Cerebellar nuclear complex (tissue), 1 donor: ENCODE results near the gene RALGAPA2.

Source experiments
- DNase-seq, 2 experiments: peaks; one replicate each; lab custom pipeline; 2025; lab: John Stamatoyannopoulos, UW

RALGAPA2 gene

DNA sequence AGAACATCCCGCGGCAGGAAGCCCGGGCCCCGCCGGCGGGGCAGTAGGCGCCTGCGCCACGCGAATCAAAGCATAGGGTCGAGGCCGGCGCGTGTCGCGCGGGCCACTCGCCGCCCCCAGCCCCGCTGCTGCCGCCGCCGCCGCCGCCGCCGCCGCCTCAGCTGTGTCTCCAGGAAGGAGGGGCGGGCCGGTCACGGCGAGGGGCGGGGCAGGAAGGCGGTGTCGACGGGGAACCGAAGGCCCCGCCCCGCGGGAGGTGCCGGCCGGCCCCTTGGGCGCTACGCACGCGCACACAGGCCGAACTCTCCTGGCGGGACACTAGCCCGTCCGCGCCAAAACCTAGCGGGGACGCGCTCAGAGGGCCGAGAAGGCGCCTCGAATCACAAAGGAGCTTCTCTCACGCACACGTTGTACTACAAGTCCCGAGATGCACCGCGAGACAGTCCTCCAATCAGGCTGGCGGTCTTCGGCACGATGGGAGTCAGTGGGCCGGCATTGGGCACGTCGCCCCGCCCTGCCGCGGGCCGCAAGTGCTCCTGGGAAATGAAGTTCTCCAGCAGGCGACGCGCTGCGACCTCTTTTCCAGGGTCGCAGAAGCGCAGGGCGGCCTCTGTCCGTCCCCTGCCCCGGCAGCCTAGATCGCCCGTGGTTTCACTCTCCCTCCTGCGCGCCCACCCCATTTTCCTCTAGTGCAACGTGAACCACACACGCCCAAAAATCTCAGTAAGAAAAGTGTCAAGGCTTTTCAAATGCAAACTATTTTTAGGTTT is at the start of gene RALGAPA2:
Gene RALGAPA2, minus strand, starts transcription at position 171 of the 770 bp plus-strand sequence. Its CDS starts 164 bp downstream, at position 7.
- peak; percentile 80 to 85 for DNase-seq

DNA sequence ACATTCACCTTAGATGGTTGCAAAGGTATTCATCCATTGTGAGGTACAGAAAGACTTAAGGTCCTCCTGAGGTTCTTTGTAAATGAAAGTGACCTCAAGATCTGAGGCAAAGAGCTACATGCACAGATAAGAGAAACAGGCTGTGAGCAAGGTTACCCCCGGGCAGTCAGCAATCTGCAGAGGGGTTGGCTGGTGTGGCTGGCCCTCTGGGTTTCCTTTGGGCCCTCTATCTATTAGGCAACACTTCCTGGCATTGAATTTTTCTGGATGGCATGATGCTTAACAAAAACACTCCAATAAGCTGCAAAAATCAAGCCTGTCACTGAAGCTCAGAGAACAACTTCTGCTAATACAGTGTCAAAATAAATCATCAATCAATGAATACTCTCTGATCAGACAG is 48.9 kb upstream of the RALGAPA2 start:
- DNase-seq: no peak

DNA sequence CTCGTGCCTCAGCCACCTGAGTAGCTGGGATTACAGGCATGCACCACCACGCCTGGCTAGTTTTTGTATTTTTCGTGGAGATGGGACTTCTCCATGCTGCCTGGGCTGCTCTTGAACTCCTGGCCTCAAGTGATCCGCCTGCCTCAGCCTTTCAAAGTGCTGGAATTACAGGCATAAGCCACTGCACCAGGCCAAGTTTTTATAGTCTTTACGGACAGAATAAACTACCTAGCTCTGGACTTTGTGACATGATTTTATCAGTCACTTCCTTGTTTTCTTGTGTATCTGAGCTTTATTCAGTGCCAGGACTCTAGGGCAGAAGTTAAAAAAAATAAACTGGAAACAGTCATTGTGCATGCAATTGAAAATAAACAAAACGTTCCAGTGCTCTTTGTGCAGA is 46.7 kb upstream of the RALGAPA2 start:
- DNase-seq: no peak

DNA sequence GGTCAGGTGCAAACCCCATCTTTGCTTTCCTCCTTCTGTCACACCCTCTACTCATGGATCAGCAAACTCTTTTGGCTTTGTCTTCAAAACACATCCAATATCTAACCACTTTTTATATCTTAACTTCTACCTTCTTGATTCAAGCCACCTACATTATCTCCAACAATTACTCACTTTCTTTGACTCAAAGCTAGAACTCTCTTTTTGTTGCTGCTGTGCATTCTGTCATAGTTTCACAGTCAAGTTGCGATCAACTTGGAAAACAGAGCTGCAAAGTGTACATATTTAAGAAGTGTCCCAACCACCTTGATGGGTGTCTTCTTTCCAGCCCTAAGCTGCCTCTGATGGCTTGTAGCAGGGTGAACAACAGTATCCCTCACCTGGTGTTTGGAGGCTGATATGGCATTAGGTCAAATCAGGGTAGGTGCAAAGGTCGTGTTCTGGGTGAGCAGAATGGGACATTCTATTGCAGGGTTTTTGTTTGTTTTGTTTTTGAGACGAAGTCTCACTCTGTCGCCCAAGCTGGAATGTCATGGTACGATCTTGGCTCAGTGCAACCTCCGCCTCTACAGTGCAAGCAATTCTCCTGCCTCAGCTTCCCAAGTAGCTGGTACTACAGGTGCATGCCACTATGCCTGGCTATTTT is 43.4 kb upstream of the RALGAPA2 start:
- DNase-seq: no peak

DNA sequence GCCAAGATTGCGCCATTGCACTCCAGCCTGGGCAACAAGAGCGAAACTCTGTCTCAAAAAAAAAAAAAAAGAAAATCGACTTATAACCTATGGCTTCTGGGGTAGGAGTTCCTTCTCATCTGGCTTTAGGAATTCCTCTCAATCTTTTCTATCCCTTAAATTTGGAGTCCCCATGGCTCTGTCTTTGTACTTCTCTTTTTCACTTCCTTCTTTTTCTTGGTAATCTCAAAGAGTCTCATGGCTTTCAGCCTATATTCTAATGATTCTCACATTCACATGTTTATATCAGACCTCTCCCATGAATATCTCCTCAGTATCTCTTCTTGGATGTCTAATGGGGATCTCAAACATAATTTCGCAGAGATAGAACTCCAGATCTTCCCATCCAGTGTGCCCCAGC is 42.8 kb upstream of the RALGAPA2 start:
- DNase-seq: no peak

DNA sequence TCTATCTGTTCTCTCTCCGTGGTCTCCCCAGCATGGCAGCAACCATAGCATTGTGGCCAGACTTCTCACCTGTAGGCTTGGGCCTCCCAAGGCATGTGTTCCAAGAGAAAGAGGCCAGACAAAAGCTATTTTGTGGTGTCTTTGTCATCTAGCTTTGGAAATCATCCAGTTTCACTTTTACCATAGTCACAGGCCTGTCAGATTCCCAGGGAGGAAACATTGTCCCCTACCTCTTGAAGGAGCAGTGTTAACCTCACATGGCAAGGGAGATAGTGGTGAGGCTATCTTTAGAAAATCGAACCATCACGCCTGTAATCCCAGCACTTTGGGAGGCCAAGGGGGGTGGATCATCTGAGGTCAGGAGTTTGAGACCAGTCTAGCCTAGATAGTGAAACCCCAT is 42.3 kb upstream of the RALGAPA2 start:
- DNase-seq: no peak

DNA sequence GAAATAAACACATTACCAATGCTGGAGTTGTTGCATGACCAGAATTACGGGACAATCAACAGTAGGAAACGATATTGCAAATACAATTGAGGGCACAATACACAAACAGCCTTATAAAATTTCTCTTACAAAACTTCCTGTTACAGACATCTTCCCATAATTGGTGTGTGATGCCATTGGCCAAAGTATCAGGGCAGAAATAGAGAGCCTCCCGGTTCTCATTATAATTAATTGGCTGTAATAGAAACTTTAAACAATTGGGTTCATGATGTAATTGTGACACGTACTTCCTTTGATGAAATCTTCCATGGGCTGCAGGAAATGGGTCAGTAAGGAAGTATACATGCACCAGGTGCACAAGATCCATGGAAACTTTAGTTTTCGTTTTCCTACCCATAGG is 40.3 kb upstream of the RALGAPA2 start:
- no peak for DNase-seq

DNA sequence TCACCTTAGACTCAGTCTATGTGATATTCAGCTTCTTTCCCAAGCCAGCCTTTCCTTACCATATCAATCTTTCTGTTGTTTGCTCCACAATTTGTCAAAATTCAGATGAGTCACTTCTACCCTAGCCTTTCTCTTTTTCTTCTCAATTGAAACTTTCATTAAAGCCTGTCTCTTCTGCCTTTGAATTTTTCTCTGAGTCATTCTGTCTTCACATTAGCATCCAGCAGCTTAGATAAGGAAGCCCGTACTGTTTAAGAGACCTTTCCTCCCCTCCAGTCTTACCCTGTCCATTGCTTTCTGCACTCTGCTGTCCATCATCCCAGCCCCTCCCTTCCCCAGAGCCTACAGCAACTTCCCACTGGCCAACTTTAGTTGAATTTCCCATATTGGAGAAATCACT is 34.9 kb upstream of the RALGAPA2 start:
- DNase-seq: no peak

DNA sequence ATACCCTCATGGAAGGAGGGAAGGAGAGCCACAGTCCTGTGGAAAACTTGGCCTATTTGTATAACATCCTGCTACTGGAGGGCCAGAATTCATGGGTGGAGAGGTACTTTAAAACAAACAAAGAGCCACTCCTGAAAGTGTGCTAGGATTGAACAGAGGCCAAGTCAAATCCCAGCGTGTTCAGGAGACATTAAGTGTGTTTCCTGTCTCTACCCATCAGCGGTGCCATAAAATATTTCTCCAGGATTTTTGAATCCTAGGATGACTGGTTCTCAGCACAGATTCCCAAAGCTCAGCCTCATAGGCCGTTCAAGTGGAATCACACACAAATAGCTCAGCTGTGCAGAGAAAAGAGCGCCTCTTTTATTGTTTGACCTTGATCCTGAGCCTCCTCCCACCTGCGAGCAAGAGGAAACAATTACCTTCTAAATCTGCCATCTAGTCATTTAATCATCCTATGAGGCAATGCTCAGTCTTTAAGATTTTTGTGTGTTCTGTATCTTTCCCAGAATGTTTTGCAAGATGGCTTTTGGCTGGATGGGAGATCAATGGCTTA is 31.8 kb upstream of the RALGAPA2 start:
- DNase-seq: no peak

DNA sequence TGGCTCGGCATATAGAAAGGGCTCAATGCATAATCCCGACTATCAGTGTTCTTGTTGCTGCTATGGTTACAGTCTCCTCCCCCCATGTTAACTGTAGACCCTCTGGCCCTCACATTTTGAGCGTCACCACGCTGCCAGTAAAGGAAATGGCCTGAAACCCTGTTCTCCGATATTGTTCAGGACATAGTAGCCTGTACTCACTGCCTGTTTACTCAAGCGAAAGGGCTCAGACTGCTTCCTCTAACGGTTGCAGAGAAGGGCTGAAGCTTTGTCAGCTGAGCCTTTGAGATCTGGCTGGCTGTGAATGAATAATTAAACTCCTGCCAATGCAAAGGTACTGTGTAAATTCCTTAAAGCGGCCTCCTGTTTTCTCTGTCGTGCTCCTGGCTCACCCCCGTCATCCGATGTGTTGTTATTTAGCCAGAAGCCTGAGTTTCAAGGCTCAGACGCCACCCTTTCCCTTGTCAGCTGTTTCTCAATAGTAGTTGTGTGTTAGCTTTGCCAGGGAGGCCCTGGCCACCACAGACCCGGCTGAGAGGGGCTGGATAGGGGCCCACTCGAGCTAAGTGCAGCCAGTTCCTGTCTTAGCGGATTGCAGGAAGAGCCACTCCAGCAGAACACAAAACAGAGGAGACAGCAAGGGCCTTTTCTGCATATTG is 31.2 kb upstream of the RALGAPA2 start:
- DNase-seq: no peak

DNA sequence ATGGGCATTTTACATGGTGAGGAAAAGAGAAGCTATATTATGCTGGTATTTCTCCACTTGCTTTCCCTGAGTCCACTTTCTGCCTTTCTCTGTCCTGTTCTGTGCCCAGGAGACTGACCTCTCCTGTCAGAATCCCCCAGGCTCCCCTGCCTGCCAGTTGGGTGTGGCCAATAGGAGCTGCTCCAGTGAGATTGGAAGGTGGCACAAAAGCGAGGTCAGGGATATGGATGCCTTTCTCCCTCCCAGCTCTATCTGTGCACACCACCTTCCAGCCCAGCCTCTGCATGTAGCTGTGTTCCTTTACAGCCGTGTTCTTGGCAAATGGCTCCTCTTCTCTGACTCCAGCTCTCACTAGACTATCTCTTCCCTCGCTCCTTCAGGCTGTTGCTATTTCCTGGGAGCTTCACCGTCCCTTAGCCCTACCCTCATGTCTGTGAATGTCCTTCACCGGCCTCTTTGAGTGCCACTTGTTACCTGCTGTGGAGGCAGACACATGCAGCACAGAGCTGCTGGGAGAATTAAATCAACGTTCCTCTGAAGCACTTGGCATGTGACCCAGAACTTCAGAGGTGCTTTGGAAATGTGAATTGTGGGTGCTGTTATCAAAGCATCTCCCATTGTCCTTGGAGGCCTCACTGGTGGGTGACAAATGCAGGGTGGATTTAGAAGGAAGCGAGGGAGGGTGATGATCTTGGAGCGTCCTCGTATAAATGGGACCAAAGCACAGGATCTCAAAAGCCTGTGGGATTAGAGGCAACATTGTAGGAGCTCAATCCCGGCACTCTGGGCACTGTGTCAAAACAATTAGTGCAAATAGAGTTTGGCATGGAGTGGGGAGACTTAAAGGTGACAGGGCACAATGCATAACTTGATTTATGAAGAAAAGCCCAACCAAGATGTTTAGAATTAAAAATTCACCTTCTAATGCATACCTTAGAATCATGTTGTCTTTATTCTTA is 28.9 kb upstream of the RALGAPA2 start:
- no peak for DNase-seq

DNA sequence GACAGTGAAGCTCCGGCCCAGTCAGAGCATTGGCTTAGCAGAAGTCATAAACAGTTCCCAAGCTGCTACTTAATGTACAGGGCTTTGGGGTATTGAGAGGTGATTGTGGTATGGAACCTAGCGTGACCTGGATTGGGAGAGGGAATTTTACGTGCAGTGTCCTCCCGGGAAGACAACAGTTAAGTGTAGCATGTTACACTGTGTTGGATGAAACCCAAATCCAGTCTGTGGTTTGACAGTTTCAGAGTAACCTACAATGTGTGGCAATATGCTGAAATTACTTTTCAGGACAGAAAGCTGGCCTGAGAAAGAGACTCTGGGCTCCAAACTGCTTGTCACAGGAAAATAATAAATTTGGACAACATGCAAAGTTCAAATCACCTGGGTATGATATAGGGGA is 28.1 kb upstream of the RALGAPA2 start:
- DNase-seq: no peak

DNA sequence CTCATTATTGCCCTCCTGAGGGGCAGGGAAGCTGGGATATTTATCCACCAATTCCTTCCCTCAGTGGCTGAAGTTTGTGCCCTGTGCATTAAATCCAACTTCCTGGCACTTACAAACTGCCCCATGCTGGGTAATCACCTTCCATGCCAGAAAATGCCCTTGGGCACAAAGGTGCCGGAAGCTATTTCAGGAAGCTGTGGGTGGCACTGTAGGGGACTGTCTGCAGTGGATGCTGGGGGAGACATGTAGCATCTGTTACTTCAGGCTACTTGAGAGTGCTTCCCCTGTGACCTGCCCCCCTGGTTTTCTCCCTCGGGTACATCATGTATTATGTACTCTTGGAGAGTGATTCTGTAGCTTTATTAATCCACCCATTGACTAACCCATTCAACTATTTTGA is 24.7 kb upstream of the RALGAPA2 start:
- DNase-seq: no peak

DNA sequence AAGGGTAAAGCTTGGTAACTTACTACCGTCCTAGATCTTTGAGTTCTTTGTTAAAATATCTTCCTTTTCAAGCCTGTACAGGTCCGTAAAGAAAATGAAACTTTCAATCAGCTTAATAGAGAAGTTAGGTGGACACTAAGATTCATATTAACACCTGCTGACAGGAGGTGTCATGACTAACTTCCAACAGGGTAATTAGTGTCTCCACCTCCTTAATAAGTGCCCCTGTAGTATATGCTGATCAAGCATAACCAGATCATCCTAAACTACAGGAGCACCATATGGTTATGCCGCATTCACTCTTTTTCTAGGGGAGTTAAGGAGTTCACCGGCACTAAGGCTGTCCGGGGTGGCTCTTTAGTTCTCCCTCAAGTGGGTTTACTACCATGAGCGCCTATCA is 23.9 kb upstream of the RALGAPA2 start:
- DNase-seq: no peak

DNA sequence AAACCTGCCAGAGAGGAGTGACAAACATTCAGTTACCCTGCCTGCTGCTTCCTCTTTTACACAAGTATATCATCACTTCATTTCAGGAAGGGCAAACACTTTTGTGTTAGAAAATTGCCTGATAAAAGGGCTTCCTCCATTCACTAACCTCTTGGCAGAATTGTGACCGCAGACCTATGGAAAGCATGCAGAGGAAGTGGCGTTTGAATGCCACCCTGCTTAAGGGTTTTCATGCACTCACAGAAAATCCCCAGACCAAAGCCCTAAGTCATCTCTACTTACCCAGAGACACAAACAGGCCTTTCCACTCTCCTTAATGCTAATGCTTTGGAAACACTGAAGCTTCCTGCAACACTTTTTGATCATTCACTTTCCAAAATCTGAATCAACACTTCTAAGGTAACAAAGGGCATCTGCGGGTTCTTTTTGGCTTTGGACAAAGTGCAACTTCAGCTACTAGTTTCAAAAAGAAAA is 22.1 kb upstream of the RALGAPA2 start:
- DNase-seq: no peak

DNA sequence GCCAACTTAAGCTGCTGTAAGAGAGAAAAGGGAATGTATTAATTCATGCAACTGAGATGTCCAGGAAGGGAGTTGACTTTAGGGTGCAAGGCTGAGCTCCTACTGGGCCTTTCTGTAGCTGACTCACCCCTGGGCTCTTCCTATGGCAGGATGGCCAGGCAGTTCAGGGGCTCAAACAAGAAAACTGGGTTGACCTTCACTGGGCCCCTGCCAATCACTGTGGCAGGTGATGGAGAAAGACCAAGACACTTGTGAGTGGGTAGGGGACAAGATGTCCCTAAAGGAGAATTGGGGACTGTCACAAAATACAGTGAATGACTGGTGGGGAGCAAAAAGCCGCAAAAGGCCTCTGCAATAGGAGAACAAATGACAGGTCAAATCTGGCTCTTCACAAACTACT is 21.5 kb upstream of the RALGAPA2 start:
- no peak for DNase-seq

DNA sequence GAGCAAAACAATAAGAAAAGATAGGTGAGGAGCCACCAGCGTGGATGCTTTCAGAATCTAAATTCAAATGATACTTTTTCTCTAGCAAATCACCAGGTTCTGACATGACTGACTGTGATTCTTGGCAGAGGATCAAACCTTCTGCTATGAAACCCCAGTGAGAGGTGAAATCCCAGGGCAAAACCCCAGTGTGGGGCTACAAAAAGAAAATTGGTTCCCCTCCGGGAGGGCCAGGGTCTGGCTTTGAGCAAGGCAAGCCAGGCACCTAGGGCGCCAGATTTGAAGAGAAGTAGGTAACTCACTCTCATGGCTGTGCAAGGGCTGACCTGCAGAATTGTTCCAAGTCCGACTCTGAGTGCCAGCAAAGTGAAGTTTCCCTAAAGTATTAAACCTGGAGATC is 20.2 kb upstream of the RALGAPA2 start:
- DNase-seq: no peak

DNA sequence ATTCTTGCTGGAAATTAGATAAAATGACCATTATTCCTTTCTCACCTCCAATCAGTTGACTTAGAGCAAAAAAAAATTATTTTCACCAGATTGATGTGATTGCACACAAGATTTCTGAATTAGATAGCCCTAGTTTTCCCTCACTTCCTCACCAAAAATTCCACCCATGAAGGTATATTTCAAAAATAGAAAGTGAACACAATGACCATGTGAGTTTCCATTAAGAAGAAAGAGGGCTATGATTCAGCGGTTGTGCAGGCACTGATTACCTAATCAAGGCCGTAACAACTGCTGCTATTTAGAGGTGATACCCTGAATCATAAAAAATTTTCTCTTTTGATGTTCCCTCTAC is 19.5 kb upstream of the RALGAPA2 start:
- DNase-seq: no peak

DNA sequence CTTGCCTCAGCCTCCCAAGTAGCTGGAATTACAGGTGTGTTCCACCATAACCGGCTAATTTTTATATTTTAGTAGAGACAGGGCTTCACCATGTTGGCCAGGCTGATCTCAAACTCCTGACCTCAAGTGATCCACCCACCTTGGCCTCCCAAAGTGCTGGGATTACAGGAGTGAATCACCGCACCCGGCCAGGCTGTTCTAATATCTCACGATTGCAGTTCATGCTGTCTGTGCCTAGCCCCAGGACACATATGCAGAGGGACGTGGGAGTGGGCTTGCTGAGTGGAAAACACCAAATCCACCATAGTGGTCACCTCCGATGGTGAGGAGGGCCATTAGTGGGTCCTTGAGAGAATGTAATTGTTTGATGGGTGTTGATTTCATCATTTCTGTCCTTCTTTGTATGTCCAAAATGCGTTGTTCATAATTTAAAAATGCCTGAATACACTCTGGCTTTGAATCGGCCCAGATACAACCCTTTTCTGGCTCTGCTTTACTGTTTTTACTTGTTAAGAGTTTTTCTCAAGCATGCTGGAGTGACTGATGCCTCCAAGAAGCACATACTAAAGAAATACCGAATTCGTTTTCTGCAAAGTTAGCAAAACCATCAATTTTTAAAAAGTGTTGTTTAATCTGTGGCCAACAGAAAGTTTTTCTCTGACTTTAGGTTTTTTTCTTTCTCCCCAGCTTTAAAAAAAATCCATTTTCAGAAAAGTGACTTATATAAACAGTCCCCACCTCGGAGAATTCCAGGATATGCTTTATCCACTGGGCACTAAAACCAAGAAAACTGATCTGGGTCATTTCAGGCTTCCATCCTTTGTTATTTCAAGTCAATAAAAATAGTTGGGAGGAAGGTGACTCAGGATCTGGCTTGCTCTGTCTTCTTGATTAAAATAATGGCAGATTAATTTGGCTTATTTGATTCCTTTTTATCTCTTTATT is 18.8 kb upstream of the RALGAPA2 start:
- DNase-seq: no peak

DNA sequence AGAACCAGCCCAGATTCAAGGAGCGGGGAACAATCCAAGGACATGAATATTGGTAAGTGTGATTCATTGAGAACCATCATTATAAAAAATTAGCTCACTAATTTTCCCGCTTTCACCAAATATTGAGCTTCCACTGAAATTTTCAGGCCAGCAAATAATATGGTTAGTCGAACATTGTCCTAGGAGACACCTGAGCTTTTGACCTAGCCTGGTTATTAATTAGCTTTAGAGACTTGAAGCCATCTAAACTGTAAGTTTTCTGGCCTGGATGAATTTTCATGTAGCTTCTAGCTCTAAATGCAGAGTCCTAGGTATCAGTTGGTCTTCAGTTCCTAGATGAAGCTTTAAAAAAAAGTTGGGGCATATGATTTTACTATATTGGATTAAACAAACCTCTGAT is 17.1 kb upstream of the RALGAPA2 start:
- no peak for DNase-seq

DNA sequence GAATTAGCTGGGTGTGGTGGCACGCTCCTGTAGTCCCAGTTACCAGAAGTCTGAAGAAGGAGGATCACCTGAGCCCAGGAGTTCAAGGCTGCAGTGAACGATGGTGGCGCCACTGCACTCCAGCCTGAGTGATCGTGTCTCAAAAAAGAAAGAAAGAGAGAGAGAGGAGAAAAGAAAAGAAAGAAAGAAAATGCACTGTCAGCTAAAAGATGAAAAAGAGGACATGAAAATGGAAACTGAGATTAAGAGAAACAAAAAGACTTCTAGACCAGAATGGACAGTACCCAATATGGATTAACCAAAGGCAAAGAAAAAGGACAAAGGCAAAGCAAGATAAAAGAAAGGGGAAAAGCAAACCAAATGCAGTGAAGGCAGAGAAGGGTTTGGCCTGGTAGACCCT is 9.0 kb upstream of the RALGAPA2 start:
- no peak for DNase-seq
